Testis (tissue), 2 donors: Measurements from ENCODE around the gene DHX40.

ENCODE experiments used
- POLR2A ChIP-seq: fragments of 450-650 bp; IDR thresholded peaks from one replicate; pipeline ENCODE4 v1.6.1; 2017; ENCODE audit warnings: antibody characterized with exemption, mild to moderate bottlenecking, moderate library complexity
- TF ChIP-seq, protein P1 (sequence below), 3 experiments: fragments of 450-650 bp in 2 of 3; fragments of 200-600 bp in 1 of 3; sonication (generic) in 1 of 3; IDR thresholded peaks; one replicate each; pipeline ENCODE4 v1.5.1; 2016 to 2019; ENCODE audit warnings: antibody characterized with exemption in 3 of 3, mild to moderate bottlenecking in 2 of 3, moderate library complexity in 1 of 3

DNA sequence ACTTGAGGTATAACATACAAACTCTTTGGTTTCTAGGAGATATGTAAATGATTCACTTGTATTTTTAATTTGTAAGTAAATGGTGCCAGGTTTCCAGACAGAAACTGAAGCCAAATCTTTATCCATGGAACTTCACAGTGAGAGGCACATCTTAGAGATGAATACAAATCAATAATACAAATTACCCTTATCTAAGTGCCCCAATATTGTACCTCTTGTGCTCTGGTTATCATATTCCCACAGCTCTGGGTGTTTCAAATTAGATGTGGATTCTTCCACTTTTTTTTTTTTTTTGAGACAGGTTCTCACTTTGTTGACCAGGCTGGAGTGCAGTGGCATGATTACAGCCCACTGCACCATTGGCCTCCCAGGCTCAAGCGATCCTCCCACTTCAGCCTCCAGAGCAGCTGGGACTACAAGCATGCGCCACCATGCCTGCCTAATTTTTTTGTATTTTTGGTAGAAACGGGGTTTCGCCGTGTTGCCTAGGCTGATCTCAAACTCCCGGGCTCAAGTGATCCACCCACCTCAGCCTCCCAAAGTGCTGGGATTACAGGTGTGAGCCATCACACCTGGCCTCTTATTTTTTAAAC lies 38.0 kb upstream of the DHX40 start:
- TF ChIP-seq, protein P1, sequence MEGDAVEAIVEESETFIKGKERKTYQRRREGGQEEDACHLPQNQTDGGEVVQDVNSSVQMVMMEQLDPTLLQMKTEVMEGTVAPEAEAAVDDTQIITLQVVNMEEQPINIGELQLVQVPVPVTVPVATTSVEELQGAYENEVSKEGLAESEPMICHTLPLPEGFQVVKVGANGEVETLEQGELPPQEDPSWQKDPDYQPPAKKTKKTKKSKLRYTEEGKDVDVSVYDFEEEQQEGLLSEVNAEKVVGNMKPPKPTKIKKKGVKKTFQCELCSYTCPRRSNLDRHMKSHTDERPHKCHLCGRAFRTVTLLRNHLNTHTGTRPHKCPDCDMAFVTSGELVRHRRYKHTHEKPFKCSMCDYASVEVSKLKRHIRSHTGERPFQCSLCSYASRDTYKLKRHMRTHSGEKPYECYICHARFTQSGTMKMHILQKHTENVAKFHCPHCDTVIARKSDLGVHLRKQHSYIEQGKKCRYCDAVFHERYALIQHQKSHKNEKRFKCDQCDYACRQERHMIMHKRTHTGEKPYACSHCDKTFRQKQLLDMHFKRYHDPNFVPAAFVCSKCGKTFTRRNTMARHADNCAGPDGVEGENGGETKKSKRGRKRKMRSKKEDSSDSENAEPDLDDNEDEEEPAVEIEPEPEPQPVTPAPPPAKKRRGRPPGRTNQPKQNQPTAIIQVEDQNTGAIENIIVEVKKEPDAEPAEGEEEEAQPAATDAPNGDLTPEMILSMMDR (IDR thresholded peaks at IDR 0.05), result no peak
- TF ChIP-seq POLR2A, result no peak
